HUES48 (cell line): Measurements from ENCODE around the gene FBXL17.

ENCODE experiments used
- H3K27ac ChIP-seq: one replicate; pipeline ENCODE4 v1.7.0; 2013; ENCODE audit warnings: low read depth, low read length, inconsistent platforms
- H3K27me3 ChIP-seq: 2 replicates; pipeline ENCODE4 v1.6.1; 2013; ENCODE audit warnings: mild to moderate bottlenecking, low read length; ENCODE audit not compliant: control insufficient read depth, insufficient read depth
- H3K36me3 ChIP-seq: 2 replicates; pipeline ENCODE4 v1.6.1; 2013; ENCODE audit warnings: low read length; ENCODE audit not compliant: control insufficient read depth, insufficient read depth
- H3K4me1 ChIP-seq: 2 replicates; pipeline ENCODE4 v1.6.1; 2013; ENCODE audit warnings: mild to moderate bottlenecking, low read length; ENCODE audit not compliant: control insufficient read depth, insufficient read depth
- H3K4me3 ChIP-seq: 2 replicates; pipeline ENCODE4 v1.5.1; 2013; ENCODE audit warnings: mild to moderate bottlenecking, low read depth, low read length
- H3K9ac ChIP-seq: 2 replicates; pipeline ENCODE4 v1.6.1; 2013; ENCODE audit warnings: mild to moderate bottlenecking, low read depth, low read length, moderate library complexity
- H3K9me3 ChIP-seq: 2 replicates; pipeline ENCODE4 v1.6.1; 2013; ENCODE audit warnings: low read length; ENCODE audit not compliant: control insufficient read depth, insufficient read depth

FBXL17 gene

GRCh38 chr5:108124596-108124995 lies 257.3 kb downstream of the FBXL17 start:
- H3K4me3 ChIP-seq = no peak overlapping the region
- H3K9ac ChIP-seq = no peak overlapping the region
- H3K27ac ChIP-seq = no peak overlapping the region
- no peaks in the 10 kb centered on the region for H3K27me3 ChIP-seq
- H3K4me1 ChIP-seq = peaks cover 25% of the 10 kb centered on the region
- H3K9me3 ChIP-seq = no peaks in the 10 kb centered on the region
- no peaks in the 10 kb centered on the region for H3K36me3 ChIP-seq

- Histone ChIP-seq H3K9me3 (no peaks in the 10 kb centered on the region), H3K36me3 (no peaks in the 10 kb centered on the region), H3K4me3 (no peak overlapping the region), H3K9ac (no peak overlapping the region), H3K27me3 (no peaks in the 10 kb centered on the region), H3K27ac (no peak overlapping the region), H3K4me1 (peaks cover 25% of the 10 kb centered on the region)
Measured at GRCh38 chr5:108122702-108123101, 259.2 kb downstream of the FBXL17 start.

- Histone ChIP-seq H3K4me3 (no peak overlapping the region), H3K9me3 (no peaks in the 10 kb centered on the region), H3K27ac (no peak overlapping the region), H3K4me1 (peaks cover 30% of the 10 kb centered on the region), H3K36me3 (no peaks in the 10 kb centered on the region), H3K9ac (no peak overlapping the region), H3K27me3 (no peaks in the 10 kb centered on the region)
Measured at GRCh38 chr5:108118813-108119514, 262.9 kb downstream of the FBXL17 start.

- Histone ChIP-seq H3K27me3 (no peaks in the 10 kb centered on the region), H3K9me3 (no peaks in the 10 kb centered on the region), H3K4me3 (no peak overlapping the region), H3K4me1 (peaks cover 17% of the 10 kb centered on the region), H3K36me3 (no peaks in the 10 kb centered on the region), H3K27ac (no peak overlapping the region), H3K9ac (no peak overlapping the region)
Measured at GRCh38 chr5:108115673-108116072, 266.2 kb downstream of the FBXL17 start.

- H3K36me3 ChIP-seq = no peaks in the 10 kb centered on the region
- H3K4me1 ChIP-seq = peaks cover 21% of the 10 kb centered on the region
- H3K27me3 ChIP-seq = no peaks in the 10 kb centered on the region
- no peaks in the 10 kb centered on the region for H3K9me3 ChIP-seq
- no peak overlapping the region for H3K9ac ChIP-seq
- no peak overlapping the region for H3K4me3 ChIP-seq
- no peak overlapping the region for H3K27ac ChIP-seq
Measured at GRCh38 chr5:108113950-108114349, 267.9 kb downstream of the FBXL17 start.

GRCh38 chr5:108111736-108112135 lies 270.2 kb downstream of the FBXL17 start:
- no peak overlapping the region for H3K4me3 ChIP-seq
- H3K36me3 ChIP-seq = no peaks in the 10 kb centered on the region
- H3K9ac ChIP-seq = no peak overlapping the region

GRCh38 chr5:108109059-108109458 lies 272.8 kb downstream of the FBXL17 start:
- H3K36me3 ChIP-seq = no peaks in the 10 kb centered on the region
- H3K4me3 ChIP-seq = no peak overlapping the region
- peaks cover 8% of the 10 kb centered on the region for H3K4me1 ChIP-seq
- no peak overlapping the region for H3K9ac ChIP-seq
- H3K27ac ChIP-seq = no peak overlapping the region
- H3K27me3 ChIP-seq = no peaks in the 10 kb centered on the region
- H3K9me3 ChIP-seq = no peaks in the 10 kb centered on the region

More at GRCh38 chr5:108111736-108112135, 270.2 kb downstream of the FBXL17 start:
- H3K27me3 ChIP-seq = no peaks in the 10 kb centered on the region
- H3K4me1 ChIP-seq = peaks cover 21% of the 10 kb centered on the region
- H3K27ac ChIP-seq = no peak overlapping the region
- no peaks in the 10 kb centered on the region for H3K9me3 ChIP-seq

- Histone ChIP-seq H3K36me3 (no peaks in the 10 kb centered on the region), H3K9me3 (no peaks in the 10 kb centered on the region), H3K27me3 (no peaks in the 10 kb centered on the region), H3K4me1 (peaks cover 25% of the 10 kb centered on the region), H3K4me3 (no peak overlapping the region), H3K27ac (no peak overlapping the region), H3K9ac (no peak overlapping the region)
Measured at GRCh38 chr5:108104448-108104847, 277.4 kb downstream of the FBXL17 start.

GRCh38 chr5:108102463-108102862 lies 279.4 kb downstream of the FBXL17 start:
- no peaks in the 10 kb centered on the region for H3K27me3 ChIP-seq
- no peaks in the 10 kb centered on the region for H3K9me3 ChIP-seq
- H3K9ac ChIP-seq = no peak overlapping the region
- H3K4me3 ChIP-seq = no peak overlapping the region
- H3K27ac ChIP-seq = no peak overlapping the region
- no peaks in the 10 kb centered on the region for H3K36me3 ChIP-seq
- peaks cover 25% of the 10 kb centered on the region for H3K4me1 ChIP-seq

GRCh38 chr5:108101821-108102220 lies 280.1 kb downstream of the FBXL17 start:
- Histone ChIP-seq H3K9me3 (no peaks in the 10 kb centered on the region), H3K4me1 (peaks cover 25% of the 10 kb centered on the region), H3K9ac (no peak overlapping the region), H3K27me3 (no peaks in the 10 kb centered on the region), H3K36me3 (no peaks in the 10 kb centered on the region), H3K4me3 (no peak overlapping the region), H3K27ac (no peak overlapping the region)

- H3K4me3 ChIP-seq = no peak overlapping the region
- no peaks in the 10 kb centered on the region for H3K27me3 ChIP-seq
- peaks cover 25% of the 10 kb centered on the region for H3K4me1 ChIP-seq
- no peak overlapping the region for H3K27ac ChIP-seq
- H3K9me3 ChIP-seq = no peaks in the 10 kb centered on the region
- H3K9ac ChIP-seq = no peak overlapping the region
- no peaks in the 10 kb centered on the region for H3K36me3 ChIP-seq
Measured at GRCh38 chr5:108101130-108101529, 280.8 kb downstream of the FBXL17 start.
